EL (cell line): ENCODE data around the gene MPZL2.
"Not testable (repeated sequence)": the region's sequence is repeated elsewhere in the genome, so short reads cannot be mapped to it uniquely, and the experiment has no call there.

ENCODE experiments used
- DNase-seq: peaks from one replicate; pipeline ENCODE4 v3.0.0-alpha.2; 2016

Gene MPZL2

DNA sequence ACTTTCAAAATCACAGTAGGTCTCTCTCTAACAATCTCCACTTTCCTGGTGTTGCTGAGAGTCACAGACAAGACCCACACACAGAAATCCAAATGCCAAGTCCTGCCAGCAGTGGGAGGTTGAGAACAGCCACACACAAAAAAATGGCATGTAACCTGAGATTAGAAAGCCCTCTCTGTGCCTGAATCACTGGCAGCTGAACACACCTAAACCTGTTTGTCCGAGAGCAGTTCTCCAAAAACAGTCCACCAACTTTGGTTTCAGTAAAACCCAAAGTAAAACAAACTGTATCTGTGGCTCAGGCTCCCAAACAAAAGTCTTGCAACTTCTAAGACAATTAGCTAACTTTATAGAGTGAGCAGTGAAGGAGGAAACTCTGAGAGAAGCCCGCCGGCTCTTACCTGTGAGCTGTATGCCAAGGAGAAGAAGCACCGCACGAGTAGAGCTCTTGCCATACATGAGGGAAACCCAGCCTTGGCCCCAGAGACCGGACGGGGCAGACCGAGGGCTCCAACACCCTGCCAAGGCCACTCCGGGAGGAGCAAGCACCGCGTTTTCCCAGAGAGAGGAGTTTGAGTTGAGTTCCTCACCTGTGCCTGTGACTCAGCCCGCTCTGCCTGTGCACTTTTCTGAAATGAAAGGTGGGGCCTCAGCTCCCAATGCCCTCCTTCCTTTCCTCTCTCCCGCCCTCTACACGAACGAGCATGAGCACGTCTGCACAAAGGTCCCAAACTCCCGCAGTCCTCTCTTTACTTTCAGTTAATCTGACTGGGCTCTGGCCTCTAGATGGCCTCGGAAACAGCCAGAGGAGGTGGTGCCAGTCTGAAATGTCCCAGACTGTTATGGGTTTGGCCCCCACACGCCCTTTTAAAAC is at the start of gene MPZL2:
MPZL2 (minus strand) TSS at position 603 of the 874 bp plus-strand sequence; CDS start at position 459, 144 bp downstream.
- peak; percentile 18 for DNase-seq

DNA sequence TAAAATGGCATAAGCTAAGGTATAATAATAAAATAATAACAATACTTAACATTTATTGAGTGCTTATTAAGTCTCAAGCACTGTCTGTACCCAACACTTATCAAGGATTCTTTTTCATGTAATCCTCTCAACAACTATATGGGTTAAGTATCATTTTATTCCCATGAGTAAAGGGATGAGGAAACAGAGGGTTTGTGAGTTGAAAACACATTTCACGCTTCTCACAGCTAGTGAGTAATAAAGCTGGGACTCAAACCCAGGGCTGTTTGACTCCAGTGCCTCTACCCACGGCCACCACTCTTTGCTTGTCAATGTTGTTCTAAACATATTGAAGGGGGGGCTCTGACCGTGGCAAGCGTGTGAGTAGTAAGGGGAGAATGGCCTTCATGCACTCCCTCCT is 49.1 kb upstream of the MPZL2 start:
- no peak for DNase-seq

DNA sequence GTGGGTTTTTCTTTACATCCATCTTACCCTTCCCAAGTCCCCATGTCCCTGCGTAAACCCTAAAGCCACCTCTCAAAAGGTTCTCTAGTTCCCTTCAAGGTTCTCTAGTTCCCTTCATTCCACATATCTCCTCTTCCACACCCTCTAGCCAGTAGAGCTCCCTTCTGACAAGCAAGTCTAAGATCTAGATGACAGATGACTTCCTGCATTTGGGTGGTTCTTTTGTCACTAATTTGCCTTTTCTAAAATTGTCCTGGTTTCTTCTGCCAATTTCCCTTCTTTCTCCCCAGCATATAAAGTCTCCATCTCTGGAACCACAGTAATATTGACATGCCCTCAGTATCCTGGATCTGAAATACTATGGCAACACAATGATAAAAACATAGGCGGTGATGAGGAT is 48.2 kb upstream of the MPZL2 start:
- no peak for DNase-seq

DNA sequence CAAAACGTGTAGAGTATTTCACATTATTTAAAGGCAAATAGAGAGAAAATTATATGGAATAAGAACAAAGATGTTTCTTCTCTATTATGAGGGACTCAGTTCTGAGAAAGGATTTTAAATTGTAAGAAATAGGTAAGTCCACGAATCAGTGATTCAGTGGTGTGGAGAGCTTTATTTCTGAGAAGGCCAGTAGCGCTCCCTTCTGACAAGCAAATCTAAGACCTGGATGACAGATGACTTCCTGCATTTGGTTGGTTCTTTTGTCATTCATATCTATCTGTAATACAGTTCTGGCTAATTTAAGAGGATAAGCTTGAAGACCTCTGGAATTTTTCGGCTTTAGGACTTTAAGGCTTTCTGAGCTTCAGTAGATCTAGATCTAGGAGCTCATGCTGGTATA is 47.4 kb upstream of the MPZL2 start:
- DNase-seq, result no peak

DNA sequence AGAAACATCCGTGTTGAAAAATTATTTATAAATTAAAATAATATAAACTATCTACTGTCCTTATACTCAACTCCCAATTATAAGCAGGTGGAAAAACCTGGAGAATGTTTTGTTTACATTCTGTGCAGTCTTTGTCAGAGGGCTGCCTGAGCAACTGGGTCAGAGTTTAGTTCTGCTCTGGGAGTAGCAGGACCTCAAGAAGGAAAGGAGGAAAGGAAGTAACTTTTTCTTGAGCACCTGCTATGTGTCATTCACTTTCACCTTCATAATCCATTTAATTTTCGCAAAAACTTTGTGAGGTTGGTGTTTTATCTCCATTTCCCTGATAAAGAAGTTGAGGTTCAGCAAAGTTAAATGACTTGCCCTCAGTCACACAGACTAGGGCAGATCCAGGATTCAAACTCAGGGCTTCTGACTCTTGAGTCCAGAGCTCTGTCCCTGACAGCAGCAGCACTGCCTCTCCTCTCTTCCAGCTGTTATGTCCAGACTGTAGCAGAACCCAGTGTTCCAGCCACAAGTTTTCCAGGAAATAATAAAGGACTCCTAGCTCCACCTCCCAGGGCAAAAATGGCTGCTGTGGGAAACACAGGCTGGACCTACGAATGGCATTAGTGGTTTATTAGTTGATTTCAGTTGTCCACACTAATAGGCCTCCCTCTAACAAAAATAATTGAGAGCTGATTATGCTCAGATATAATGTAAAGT is 46.8 kb upstream of the MPZL2 start:
- no peak for DNase-seq

DNA sequence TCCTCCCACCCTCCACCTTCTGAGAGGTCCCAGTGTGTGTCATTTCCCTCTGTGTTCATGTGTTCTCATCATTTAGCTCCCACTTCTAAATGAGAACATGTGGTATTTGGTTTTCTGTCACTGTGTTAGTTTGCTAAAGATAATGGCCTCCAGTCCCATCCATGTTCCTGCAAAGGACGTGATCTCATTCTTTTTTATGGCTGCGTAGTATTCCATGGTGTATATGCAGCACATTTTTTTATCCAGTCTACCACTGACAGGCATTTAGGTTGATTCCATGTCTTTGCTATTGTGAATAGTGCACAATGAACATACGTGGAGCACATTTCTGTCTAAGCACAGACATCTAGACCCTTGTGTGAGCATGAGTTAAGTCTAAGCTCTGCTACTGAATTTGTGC is 46.2 kb upstream of the MPZL2 start:
- DNase-seq, result no peak

DNA sequence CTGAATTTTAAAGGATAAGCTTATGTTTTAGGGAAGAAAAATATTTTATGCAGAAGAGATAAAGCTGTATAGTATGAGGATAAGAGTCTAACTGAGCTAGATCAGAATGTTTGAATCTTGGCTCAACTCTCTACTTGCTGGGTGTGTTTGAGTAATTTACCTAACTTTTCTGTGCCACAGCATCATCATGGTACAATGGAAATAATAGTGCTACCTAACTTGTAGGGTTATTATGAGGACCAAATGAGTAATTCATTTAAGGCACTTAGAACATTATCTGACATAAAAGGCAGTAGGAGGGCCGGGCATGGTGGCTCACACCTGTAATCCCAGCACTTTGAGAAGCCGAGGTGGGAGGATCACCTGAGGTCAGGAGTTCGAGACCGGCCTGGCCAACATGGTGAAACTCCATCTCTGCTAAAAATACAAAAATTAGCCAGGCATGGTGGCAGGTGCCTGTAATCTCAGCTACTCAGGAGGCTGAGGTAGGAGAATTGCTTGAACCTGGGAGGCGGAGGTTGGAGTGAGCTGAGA is 45.0 kb upstream of the MPZL2 start:
- DNase-seq, result not testable (repeated sequence)

DNA sequence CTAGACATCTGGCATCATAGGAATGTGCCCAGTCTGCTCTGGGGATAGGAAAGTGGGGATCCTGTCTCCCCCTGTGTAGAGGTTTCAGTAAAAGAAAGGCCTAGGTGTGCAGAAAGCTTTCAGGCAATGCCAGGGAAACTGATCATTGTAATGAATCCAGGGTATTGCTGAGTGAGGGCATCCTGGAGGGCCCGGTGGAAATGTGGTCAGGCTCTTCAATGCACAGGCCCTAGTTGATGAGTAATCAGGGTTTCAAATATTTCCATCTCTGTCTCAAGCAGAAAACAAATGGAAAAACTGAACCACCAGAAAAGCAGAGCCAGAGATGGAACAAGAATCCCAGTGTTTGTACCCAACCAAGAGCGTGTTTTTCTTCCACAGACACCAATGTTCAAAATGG is 42.5 kb upstream of the MPZL2 start:
- no peak for DNase-seq

DNA sequence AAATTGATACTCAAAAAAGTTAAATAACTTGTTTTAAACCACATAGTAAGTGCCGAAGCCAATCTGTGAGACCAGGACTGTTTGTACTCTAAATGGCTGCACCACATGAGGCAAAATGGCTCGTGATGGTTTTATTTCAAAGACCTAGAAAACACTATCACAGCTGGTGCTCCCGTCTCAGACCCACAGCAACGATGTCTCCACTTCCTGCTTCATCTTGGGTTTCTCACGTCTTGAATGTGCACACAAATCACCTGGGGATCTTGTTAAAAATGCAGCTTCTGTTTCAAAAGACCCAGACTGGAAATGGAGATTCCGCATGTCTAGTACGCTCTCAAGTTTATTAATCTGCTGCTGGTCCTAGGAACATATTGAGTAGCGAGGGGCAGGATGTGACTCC is 41.6 kb upstream of the MPZL2 start:
- DNase-seq, result no peak

DNA sequence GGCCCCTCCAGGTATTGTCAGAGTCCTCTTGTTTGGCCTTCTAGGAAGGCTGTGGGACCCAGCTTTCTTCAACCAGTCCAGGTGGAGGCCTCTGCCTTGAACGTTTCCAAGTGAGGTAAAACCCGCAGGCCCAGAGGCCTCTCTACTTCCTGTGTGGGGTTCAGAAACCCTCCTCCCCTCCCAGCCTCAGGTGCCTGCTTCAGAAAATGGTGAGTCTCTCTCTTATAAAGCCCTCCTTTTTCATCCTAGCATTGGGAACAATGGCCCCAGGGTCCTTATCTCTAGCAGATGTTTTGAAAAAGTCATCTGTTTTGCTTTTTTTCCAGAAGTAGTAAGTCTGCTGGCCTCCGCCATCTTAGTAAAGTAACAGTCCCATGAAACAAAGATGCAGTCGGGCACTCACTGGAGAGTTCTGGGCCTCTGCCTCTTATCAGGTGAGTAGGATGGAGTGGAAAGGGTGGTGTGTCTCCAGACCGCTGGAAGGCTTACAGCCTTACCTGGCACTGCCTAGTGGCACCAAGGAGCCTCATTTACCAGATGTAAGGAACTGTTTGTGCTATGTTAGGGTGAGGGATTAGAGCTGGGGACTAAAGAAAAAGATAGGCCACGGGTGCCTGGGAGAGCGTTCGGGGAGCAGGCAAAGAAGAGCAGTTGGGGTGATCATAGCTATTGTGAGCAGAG is 40.6 kb upstream of the MPZL2 start, which contains the start of gene CD3E:
CD3E (plus strand) TSS at position 163 of the 681 bp plus-strand sequence; CDS start at position 386, 223 bp downstream.
- DNase-seq, result no peak

DNA sequence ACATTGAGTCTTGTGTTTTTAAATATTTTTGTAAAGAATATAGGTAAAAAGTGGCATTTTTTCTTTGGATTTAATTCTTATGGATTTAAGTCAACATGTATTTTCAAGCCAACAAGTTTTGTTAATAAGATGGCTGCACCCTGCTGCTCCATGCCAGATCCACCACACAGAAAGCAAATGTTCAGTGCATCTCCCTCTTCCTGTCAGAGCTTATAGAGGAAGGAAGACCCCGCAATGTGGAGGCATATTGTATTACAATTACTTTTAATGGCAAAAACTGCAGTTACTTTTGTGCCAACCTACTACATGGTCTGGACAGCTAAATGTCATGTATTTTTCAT is 40.1 kb upstream of the MPZL2 start:
- DNase-seq, result no peak

DNA sequence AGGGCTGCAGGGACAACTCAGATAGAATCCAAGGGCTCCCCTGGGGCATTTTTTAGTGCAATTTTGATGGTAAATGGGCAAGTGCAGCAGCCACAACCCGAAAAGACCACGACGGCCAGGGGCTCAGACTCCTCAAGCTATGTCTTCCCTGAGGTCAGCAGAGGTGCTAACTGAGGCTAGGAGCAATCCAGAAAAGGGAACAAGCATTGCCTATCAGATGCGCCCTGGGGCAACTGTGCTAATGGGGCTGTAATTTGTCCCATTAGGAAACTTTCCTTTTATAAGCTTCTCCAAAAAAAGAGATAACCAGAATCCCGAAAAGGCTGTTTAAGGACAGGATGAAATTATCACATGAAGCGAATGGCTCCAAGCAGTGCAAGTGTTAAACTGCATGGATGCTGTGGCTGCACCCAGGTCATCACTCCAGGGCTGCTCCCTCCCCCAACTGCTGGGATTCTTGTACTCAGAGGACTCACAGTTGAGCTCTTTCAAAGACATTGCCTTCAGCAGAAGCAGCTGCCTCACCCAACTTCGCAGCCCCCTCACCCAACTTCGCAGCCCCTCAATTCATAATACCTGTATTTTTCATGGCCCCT is 37.6 kb upstream of the MPZL2 start:
- no peak for DNase-seq

DNA sequence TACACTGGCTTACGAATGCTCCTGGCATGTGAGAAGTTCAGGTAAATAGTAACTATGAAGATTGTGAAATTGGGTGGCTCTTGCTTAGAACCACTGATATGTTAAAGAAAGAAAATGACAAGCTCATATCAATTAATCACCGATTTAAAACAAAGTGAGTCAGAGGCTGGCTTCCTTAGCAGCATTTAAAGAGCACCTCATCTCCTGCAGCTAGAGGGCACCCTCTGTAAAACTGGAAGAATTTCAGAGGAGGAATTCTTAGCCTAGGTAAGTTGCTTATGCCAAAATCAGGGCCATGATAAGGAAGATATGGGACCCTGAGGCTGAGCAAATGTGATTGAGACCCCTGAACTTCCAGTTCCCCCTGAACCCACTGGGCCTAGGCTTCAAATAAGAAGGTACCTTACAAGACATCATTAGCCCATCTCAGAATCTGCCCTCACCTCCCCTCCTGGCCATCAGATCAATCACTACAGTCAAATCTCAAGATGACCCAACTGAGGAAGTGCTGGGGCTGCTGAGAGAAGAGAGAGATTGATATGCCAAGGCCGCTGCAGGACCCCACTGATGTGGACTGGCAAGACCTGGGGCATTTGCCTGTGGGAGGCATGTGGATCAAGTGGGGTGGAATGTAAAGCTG is 31.8 kb upstream of the MPZL2 start:
- peak; percentile 18 for DNase-seq

DNA sequence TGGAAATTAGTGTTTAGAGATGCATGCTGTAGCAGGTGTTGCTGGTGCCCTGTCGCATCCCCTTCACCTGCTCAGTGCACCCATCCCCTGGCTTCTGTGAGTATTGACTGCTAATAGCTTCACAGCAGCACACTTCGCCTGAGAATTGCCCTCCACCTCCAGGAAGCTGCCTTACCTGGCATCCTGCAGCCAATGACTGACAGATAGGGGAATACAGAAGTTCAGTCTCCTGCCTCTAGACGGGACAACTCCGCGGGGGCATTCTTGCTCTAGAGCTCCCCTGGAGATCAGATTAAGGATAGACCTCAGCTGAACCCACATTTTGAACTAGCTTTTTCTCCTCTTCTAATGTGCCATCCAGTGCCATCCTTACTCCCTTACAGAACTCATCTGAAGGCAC is 31.1 kb upstream of the MPZL2 start:
- no peak for DNase-seq

DNA sequence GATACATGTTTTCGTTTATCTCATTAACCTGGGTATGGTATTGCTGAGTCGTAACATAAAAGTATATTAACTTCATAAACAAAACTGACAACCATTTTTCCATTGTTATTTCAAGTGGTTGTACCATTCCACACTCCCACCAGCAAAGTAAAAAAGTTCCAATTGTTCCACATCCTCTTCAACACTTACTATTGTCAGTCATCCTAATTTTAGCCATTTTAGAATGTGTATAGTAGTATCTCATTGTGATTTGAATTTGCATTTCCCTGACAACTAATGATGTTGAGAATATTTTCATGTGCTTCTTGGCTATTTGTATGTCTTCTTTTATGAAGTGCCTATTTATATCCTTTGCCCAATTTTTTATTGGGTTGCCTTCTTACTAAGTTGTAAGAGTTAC is 30.0 kb upstream of the MPZL2 start:
- no peak for DNase-seq

DNA sequence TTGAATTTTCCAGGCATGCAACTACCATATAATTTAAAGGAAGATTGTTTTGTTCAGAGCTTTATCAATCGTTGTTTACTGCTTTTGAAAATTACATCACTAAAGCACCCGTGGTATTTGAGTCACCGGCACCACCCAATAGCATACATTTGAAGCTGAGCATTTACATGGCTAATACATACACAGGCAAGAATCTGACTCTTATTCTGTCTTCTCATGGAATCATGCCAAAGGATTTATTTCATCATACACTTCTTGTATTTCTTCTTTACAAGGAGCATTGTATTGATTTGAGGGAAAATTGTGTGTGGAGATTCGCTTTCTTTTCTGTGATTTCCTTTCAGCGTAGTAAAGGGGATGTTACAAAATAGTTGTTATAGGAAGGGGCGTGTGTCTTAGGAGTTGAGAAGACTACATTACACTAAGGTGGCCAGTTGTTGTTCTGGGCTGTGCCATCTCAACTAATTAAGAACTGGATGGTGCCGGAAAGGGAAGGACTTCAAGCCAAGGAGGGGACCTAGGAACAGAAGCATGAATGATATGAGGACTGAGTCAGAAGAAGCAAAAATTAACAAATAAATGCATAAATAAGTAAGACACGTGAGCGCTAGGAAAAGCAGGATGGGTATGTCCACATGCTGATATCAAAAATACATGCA is 27.5 kb upstream of the MPZL2 start:
- no peak for DNase-seq

DNA sequence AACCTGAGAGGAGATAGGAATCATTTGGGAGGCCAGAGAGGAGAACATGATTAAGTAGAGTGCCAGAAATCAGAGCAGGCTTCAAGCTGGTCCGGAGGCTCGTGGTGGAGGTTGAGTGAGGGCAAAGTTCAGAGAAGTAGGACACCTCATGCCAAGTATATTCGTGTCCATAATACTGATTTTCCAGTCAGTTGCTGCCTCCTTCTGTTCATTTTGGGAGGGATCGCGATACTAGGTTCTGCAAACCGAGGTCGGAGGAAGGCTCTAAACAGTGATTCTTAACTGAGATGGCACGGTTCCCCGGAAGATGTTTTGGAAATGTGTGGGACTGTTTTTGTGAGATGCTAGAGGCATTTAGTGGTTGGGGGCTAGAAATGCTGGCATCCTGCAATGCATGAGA is 26.8 kb upstream of the MPZL2 start:
- peak; percentile 6 for DNase-seq

DNA sequence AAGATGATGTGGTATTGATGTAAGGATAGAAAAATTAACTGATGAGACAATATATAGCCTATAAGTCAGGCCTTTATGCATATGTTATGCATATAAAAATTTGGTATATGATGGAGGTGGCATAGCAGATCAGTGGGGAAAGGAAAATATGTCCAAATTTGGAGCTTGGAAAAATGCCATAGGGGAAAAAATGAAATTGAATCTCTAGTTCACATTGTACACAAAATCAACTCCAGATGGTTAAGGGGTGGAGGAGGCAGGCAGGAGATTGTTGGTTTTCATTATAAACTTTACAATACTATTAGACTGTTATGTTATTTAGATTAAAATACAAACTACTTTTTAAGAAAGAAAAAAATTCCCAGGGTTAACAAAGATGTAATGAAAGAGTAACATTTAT is 25.3 kb upstream of the MPZL2 start:
- no peak for DNase-seq

DNA sequence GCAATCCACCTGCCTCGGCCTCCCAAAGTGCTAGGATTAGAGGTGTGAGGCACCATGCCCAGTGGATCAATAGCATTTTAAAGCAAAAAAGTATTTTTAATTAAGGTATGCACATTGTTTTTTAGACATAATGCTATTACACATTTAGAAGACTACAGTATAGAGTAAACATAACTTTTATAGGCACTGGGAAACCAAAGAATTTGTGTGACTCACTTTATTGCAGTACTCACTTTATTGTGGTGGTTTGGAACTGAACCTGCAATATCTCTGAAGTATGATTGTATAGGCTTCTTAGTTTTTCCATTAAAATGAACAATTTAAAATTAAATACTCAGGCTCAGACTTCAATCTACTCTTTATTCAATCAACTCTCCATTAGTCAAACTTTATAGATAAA is 22.9 kb upstream of the MPZL2 start:
- peak; percentile 38 for DNase-seq

DNA sequence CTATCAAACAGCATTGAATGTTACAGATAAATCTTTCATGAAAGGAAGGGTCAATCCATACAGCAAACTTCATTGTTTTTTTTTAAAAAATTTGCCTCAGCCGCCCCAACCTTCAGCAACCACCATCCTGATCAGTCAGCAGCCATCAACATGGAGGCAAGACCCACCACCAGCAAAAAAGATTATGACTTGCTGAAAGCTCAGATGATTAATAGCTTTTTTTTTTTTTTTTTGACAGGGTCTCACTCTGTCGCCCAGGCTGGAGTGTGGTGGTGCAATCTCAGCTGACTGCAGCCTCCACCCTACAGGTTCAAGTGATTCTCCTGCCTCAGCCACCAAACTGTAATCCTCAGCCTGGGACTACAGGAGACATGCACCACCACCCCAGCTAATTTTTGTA is 22.4 kb upstream of the MPZL2 start:
- no peak for DNase-seq

DNA sequence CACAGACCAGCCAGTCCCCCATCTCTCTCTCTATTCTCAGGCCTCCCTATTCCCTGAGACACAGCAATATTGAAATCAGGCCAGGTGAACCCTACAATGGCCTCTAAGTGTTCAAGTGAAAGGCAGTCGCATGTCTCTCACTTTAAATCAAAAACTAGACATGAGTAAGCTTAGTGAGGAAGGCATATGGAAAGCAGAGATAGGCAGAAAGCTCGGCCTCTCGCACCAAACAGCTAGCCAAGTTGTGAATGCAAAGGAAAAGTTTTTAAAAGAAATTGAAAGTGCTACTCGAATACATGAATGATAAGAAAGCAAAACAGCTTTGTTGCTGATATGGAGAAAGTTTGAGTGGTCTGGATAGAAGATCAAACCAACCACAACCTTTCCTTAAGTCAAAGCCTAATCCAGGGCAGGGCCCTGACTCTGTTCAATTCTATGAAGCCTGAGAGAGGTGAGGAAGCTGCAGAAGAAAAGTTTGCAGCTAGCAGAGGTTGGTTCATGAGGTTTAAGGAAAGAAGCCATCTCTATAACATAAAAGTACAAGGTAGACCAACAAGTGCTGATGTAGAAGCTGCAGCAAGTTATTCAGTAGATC is 19.8 kb upstream of the MPZL2 start:
- no peak for DNase-seq
